CD4-positive, alpha-beta T cell treated with Interleukin-4 for 1 hour (primary cell): ENCODE measurements around the gene FAM78B.

ENCODE experiments used
- DNase-seq, 2 donors: peaks; one replicate each; pipeline ENCODE4 v3.0.0-alpha.2; 2020 to 2022

Gene FAM78B

DNA sequence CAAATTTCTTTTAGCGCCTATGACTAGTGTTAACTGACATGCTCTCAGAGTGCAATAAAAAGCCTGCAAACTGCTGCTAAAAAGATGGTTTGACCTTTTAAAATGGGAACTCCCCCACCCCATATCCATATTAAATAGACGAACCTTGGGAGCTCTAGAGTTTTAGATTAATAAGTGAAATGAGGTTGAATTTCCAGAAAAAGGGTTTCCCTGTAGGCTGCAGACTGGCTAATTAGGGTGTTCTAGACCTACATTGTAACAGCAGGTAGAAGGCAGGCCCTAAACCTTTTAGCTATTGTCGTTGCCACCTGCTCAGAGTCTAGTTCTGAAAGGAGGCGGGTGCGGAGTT lies 2.2 kb downstream of the FAM78B start:
- no peak for DNase-seq

- DNase-seq = no peak
Observed at GRCh38 chr1:166159656-166160055, 7.1 kb downstream of the FAM78B start.

- DNase-seq = no peak
Observed at GRCh38 chr1:166156674-166157073, 10.1 kb downstream of the FAM78B start.

- no peak for DNase-seq
Observed at GRCh38 chr1:166155108-166155507, 11.7 kb downstream of the FAM78B start.

- DNase-seq = no peak
Observed at GRCh38 chr1:166153525-166154314, 13.1 kb downstream of the FAM78B start.

GRCh38 chr1:166152978-166153377 lies 13.8 kb downstream of the FAM78B start:
- DNase-seq = no peak

GRCh38 chr1:166151804-166152203 lies 15.0 kb downstream of the FAM78B start:
- no peak for DNase-seq

- DNase-seq = no peak
Observed at GRCh38 chr1:166145499-166145898, 21.3 kb downstream of the FAM78B start.

DNA sequence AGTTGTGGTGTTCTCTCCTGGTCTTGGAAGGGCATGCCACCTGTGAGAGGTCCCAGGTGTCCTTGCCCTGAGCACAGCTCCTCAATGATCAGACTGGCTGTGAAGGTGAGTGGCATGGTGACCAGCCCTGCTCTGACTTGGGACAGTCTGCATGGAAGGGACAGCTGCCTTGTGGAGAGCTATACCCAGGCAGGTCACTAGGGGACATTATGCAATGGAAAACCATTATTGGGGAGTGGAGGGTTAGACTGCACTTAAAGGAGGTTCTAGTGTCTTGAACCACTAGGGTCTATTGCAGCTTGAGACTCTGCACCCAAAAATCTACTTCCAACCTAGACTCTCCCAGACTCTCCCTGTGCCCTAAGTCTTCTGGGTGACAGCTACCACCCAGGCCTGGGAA lies 24.8 kb downstream of the FAM78B start:
- DNase-seq = no peak

DNA sequence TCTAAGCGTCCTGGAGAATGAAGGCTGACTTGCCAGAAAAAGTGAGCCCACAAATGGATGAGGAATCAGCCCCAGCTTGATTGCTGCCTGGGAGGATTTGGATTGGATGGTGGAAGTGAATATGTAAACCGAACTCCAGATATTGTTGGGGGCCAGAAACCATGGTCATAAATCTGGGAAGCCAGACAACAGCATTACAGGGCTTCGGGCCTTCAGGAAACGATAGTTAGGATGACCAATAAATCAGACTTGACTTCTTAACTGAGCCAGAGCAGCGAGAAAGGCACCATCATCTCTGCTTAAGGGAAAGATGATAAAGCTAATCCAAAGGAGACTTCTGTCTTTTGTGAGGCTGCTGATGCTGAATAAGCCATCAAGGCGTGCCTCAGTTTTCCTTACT lies 26.6 kb downstream of the FAM78B start:
- no peak for DNase-seq

DNA sequence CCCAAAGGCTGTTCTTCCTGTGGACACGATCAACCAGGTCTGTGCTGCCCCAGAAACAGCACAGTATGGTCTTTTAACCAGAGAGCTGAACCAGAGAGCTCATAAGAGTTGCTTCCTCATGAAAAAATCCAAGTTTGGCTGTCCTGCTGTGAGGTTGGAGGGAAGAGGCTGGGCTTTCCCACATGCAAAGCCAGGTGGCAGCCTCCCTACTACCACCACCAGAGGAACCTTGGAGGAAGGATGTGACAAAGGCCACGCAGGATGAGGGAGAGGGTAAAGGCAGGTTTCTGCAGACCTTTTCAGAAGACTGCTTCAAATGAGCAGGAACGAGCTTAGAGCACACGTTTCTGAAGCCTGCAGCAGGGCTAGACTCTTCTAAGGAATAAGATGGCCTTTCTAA lies 27.1 kb downstream of the FAM78B start:
- DNase-seq = no peak

DNA sequence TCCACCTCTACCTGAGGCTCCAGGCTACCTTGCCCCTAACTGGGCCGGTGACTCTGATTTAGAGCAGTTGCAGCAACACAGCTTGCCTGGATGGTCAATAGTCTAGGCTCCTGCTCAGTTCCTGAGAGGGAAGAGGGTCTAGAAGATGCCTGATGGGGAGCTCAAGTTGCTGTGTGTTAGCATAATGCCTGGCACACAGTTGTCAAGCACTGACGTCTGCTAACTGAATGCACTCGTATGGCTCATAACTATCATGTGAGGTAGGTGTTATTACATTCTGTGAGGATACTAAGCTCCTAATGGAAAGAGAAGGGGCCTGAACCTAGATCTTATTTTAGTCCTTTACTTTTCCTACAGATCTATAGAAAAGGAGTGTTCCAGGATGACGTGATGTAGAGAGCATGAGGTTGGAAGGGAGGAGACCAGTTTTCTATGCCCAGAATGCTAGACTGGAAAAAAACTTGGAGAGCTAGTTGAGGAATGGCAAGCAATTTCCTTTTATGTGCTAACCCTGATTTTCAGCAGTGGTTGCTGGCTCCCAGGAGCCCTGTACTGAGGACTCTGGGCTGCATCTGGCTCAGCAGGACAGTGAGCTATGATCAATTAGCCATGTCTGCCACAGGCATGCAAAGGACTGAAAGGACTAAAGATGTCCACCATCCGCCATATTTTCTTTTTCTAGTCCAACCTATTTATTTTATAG lies 30.0 kb downstream of the FAM78B start:
- DNase-seq = no peak

GRCh38 chr1:166136222-166136621 lies 30.6 kb downstream of the FAM78B start:
- no peak for DNase-seq

DNA sequence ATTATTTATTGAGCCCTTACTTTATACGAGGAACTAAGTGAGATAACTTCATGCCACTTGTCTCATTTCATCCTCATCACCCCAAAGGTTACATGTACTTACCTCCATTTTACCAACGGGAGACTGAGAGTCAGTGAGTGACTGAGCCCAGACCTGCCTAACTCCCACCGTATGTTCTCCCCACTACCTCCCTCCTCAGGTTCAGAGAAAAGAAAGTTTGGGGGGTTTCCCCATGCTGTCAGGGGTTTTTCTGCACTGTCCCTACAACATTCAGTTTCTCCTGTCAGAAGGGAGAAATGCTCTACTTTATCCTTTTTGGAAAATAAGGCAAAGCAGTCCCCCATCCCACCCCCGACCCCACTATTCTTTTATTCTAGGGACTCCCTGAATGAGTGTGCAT lies 32.9 kb downstream of the FAM78B start:
- DNase-seq = no peak

DNA sequence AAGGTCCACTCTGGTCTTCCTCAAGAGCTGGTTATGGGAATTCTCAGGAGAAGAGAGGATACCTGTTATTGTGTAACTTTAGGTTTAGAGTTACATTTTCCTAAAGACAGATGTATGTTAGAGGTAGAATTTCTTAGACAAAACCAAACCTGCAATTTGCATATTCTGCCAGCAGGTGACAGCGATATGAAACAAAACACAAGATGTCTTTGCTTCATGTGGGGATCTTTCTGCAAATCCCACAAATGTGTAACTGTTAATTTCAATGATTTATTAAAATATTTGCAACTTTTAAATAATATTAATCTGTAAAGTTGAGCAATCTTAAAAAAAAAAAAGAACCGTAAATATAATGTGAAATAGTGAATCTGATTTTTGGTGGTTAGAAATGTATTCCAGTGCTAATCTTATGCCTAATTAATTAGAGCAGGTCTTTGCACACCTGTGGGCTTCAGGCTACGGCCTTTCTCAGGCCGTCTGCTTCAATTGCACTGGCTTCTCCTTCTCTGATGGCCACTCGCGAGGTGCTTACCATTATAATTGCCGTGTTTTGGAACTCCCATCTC lies 33.4 kb downstream of the FAM78B start:
- no peak for DNase-seq

- no peak for DNase-seq
Observed at GRCh38 chr1:166132496-166132895, 34.3 kb downstream of the FAM78B start.

- no peak for DNase-seq
Observed at GRCh38 chr1:166129006-166129405, 37.8 kb downstream of the FAM78B start.

DNA sequence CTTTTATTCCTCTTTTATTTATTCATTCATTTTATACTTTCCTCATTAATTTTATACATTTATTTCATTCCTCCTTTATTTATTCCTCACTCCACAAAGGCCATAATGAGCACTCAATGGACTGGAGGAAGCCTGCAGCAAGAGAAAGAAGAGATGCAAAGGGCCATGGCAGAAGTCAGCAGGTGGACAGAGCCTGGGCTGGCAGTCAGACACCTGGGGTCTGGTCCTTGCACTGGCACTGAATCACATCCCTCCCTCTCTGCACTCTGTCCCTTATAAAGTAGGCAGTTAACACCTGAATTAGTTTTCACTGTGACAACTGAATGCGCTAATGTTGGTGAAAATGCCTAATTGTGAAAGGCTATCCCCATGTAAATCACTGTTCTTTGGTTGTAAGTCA lies 38.6 kb downstream of the FAM78B start:
- DNase-seq = no peak

DNA sequence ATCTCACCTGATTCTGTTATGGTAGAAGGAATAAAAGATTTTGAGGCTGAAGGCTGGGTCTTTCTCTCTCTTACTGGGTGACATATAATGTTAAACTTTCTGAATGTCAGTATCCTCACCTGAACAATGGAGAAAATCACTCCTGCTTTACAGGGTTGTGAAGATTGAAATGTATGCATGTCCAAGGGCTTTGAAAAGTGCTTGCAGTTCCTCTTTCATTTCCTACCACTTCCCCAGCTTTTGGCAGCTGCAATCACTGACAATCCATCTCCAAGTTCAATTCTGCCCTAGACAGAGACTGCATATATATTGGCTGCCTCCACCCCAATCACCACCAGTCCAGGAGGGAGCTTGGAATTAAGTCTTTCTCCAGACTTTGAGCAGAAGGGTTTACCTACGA lies 39.8 kb downstream of the FAM78B start:
- DNase-seq = no peak

DNA sequence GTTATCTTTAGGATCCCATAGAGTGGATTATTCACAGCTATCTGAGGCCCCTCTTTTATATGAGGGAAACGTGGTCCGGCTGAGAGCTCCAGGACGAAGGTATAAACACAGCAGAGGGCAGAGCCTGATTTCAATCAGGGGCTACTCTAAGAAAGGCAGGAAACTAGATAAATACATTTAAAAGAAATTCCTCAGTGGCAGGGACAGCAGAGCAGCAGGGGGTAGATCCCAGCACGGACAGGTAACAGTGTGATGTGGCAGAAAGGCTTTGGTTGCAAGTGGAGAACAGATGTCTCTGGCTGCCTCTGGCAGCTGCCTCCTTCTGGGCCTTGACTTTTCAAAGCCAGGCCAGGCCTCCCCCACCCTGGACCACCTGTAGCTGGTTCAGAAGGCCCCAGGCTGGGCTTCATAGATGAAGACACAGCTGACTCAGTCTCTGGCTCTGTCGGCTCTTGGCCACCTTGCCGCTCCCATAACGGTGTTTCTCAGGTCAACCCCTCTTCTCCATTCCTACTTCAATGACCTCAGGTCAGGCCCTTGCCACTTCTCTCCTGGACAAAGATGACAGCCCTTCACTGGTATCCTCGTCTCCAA lies 43.8 kb downstream of the FAM78B start:
- DNase-seq = no peak

- DNase-seq = no peak
Observed at GRCh38 chr1:166121010-166121409, 45.8 kb downstream of the FAM78B start.

- no peak for DNase-seq
Observed at GRCh38 chr1:166120281-166120680, 46.5 kb downstream of the FAM78B start.

- no peak for DNase-seq
Observed at GRCh38 chr1:166119471-166119965, 47.3 kb downstream of the FAM78B start.

GRCh38 chr1:166117776-166118175 lies 49.0 kb downstream of the FAM78B start:
- DNase-seq = no peak
